ENCODE results near the gene DESI1.

GRCh38 chr22:41600976-41601375 is 19.9 kb downstream of the DESI1 start:
- TF ChIP-seq EZH2 (IDR thresholded peaks at IDR 0.05; ENCODE audit: borderline replicate concordance, insufficient read depth, low read depth, low read length, poor library complexity, severe bottlenecking) (no peak), CTCF (IDR thresholded peaks at IDR 0.05) (no peak)

Data from B cell (primary cell).